Ishikawa (cell line): Measurements from ENCODE around the gene LAMC1.

Experiments
- CEBPB ChIP-seq: IDR thresholded peaks from 2 replicates; pipeline ENCODE4 v1.6.1; 2012
- CREB1 ChIP-seq: IDR thresholded peaks from 2 replicates; pipeline ENCODE4 v1.6.1; 2012; ENCODE audit warnings: low read depth
- EGR1 ChIP-seq: IDR thresholded peaks from 2 replicates; pipeline ENCODE4 v1.6.1; 2012
- EP300 ChIP-seq: IDR thresholded peaks from 2 replicates; pipeline ENCODE4 v1.6.1; 2012; ENCODE audit warnings: borderline replicate concordance
- FOXM1 ChIP-seq: IDR thresholded peaks from 2 replicates; pipeline ENCODE4 v1.6.1; 2012; ENCODE audit warnings: low read depth, borderline replicate concordance
- NFIC ChIP-seq: IDR thresholded peaks from 2 replicates; pipeline ENCODE4 v1.6.1; 2012
- RAD21 ChIP-seq: IDR thresholded peaks from 2 replicates; pipeline ENCODE4 v1.6.1; 2012; ENCODE audit warnings: low read depth
- TAF1 ChIP-seq: IDR thresholded peaks from 2 replicates; pipeline ENCODE4 v1.6.1; 2012; ENCODE audit warnings: low read depth, mild to moderate bottlenecking
- TCF12 ChIP-seq: IDR thresholded peaks from 2 replicates; pipeline ENCODE4 v1.6.1; 2012; ENCODE audit warnings: low read depth
- TEAD4 ChIP-seq: IDR thresholded peaks from 2 replicates; pipeline ENCODE4 v1.6.1; 2012
- YY1 ChIP-seq: IDR thresholded peaks from 2 replicates; pipeline ENCODE4 v1.6.1; 2012; ENCODE audit warnings: low read depth
- ZBTB7A ChIP-seq: IDR thresholded peaks from 2 replicates; pipeline ENCODE4 v1.6.1; 2012; ENCODE audit warnings: low read depth
- TF ChIP-seq, protein P1 (sequence below): IDR thresholded peaks from 2 replicates; pipeline ENCODE4 v1.6.1; 2012
- TF ChIP-seq, protein P2 (sequence below): IDR thresholded peaks from 2 replicates; pipeline ENCODE4 v1.6.1; 2012; ENCODE audit warnings: low read depth, mild to moderate bottlenecking
- TF ChIP-seq, protein P3 (sequence below): IDR thresholded peaks from 2 replicates; pipeline ENCODE4 v1.6.1; 2012

The LAMC1 gene

DNA sequence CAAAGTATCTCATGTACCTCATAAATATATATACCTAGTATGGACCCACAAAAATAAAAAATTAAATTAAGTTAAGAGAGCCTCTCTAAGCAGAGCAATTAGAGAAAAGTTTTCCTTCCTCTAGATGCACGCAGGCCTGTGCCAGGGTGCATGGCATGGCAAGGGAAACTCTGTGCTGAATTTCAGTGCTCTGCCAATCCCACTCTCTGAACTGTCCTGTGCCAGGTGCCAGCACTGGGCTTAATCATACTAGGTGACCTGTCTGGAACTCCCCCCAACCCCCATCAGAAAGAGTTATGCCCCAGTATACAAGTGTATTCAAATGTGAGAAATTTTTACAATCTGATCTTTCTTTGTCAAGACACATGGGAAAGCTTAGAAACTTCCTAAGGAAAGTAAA is 152.4 kb downstream of the LAMC1 start:
- TF ChIP-seq TEAD4, result no peak
- TF ChIP-seq TAF1, result no peak

DNA sequence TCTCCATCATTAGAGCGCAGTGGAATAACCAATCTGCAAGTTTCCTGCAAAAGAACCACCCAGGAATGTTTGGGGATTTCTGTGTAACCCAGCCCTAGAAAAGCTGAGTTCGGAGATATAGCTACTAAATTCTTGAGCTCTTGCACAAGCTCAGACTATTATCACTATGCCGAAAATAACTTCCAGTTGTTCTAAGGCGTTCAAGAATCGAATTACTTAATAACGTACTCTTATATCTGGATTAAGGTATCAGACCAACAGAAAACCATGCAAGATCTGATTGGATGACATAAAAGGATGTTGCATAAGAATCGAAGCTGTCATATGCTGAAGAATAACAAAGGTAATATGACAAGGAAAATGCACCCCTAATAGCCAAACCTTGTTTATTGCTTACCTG is 155.3 kb downstream of the LAMC1 start:
- TF ChIP-seq CREB1, result no peak
- TF ChIP-seq EGR1, result no peak
- 0 out of 2 replicates have a peak, but pooled peaks have one; percentile 40 for TF ChIP-seq CEBPB
- no peak for TF ChIP-seq NFIC
- no peak for TF ChIP-seq FOXM1

DNA sequence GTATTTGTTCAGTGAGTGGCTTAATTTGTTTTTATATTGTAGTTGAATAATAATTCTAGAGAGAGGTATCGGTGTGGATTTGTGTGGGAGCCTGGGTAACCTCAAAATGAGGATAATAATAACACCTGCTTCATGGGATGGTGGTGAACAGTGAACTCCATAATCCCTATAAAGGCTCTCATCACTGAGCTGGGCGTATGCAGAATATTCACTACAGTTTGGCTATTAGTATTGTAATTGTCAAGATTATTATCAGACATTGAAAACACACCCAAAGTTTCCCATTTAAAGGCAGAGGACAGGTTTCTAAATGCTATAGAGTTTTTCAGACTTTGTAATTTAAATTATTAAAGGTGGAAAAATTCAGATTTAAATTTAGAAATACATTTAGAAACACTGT is 155.8 kb downstream of the LAMC1 start:
- TF ChIP-seq TEAD4, result no peak
- TF ChIP-seq YY1, result no peak
- no peak for TF ChIP-seq TAF1
- TF ChIP-seq RAD21, result no peak
- TF ChIP-seq, protein P1, sequence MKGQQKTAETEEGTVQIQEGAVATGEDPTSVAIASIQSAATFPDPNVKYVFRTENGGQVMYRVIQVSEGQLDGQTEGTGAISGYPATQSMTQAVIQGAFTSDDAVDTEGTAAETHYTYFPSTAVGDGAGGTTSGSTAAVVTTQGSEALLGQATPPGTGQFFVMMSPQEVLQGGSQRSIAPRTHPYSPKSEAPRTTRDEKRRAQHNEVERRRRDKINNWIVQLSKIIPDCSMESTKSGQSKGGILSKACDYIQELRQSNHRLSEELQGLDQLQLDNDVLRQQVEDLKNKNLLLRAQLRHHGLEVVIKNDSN, result no peak
- TF ChIP-seq FOXM1, result no peak
- TF ChIP-seq EGR1, result no peak
- no peak for TF ChIP-seq NFIC
- no peak for TF ChIP-seq EP300
- no peak for TF ChIP-seq CEBPB
- TF ChIP-seq, protein P2, sequence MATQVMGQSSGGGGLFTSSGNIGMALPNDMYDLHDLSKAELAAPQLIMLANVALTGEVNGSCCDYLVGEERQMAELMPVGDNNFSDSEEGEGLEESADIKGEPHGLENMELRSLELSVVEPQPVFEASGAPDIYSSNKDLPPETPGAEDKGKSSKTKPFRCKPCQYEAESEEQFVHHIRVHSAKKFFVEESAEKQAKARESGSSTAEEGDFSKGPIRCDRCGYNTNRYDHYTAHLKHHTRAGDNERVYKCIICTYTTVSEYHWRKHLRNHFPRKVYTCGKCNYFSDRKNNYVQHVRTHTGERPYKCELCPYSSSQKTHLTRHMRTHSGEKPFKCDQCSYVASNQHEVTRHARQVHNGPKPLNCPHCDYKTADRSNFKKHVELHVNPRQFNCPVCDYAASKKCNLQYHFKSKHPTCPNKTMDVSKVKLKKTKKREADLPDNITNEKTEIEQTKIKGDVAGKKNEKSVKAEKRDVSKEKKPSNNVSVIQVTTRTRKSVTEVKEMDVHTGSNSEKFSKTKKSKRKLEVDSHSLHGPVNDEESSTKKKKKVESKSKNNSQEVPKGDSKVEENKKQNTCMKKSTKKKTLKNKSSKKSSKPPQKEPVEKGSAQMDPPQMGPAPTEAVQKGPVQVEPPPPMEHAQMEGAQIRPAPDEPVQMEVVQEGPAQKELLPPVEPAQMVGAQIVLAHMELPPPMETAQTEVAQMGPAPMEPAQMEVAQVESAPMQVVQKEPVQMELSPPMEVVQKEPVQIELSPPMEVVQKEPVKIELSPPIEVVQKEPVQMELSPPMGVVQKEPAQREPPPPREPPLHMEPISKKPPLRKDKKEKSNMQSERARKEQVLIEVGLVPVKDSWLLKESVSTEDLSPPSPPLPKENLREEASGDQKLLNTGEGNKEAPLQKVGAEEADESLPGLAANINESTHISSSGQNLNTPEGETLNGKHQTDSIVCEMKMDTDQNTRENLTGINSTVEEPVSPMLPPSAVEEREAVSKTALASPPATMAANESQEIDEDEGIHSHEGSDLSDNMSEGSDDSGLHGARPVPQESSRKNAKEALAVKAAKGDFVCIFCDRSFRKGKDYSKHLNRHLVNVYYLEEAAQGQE, result no peak
- TF ChIP-seq ZBTB7A, result no peak
- no peak for TF ChIP-seq CREB1
- no peak for TF ChIP-seq TCF12
- TF ChIP-seq, protein P3, sequence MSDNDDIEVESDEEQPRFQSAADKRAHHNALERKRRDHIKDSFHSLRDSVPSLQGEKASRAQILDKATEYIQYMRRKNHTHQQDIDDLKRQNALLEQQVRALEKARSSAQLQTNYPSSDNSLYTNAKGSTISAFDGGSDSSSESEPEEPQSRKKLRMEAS, result no peak

DNA sequence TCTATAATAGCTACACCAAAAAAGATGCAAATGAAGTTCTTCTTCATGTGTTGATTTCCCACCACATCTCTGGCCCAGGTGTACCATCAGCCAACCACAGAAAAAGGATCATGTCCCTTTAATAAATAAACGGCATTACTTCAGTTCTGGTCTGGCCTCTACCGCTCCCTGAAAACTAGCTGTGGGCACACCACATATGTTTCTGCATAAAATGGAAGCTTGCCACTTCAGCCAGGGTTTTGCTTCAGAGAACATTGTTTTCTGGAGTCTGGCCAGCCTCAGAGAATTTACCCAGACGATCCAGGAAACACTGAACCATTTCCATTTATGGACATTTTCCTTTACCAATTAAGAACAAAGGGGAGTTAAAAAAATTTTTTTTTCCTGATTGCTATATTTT is 157.0 kb downstream of the LAMC1 start:
- TF ChIP-seq RAD21 (no peak; the same call in 1 of the 2 replicates), EGR1 (no peak), TAF1 (no peak), TEAD4 (peak; percentile 30; the same call in 1 of the 2 replicates), YY1 (peak; percentile 71), FOXM1 (peak; percentile 9; the same call in 1 of the 2 replicates), ZBTB7A (no peak), CEBPB (peak; percentile 63; the same call in 1 of the 2 replicates), CREB1 (no peak), TCF12 (peak; percentile 68), EP300 (peak; percentile 68), NFIC (peak; percentile 88)
- TF ChIP-seq, protein P1, result no peak
- TF ChIP-seq, protein P2, result no peak
- TF ChIP-seq, protein P3, result peak; percentile 34

DNA sequence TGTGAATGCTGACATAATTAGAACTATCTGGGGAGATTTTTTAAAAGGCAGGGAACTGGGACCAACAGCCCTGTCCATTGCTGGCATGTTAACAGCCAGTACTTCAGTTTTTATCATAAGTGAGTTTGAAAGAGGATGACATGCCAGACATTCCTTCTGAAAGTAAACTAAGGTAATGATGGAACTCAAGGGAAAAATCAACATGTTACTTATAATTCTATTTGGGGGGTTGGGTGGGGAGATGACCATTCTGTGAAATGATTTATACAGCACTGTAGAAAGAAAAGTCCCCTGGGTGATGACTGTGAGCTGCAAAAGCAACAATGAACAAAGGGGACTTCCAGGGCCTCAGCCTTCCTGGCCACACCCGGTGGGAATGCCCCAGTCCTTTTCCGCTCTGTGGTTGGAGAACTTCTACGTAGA is 157.4 kb downstream of the LAMC1 start:
- peak; percentile 38 for TF ChIP-seq TEAD4
- TF ChIP-seq, protein P2, result no peak
